SK-N-SH (cell line): Measurements from ENCODE around the gene BORCS5. TPM values are rescaled to one million over a fixed set of nuclear protein-coding genes. Genes with fewer than 3 reads are reported as not detected.

Source experiments
- CTCF ChIA-PET: fragments of 300-600, 350-600 bp; formaldehyde crosslinking; extraction: SDS; loops from one replicate; lab custom pipeline; 2021; lab: Yijun Ruan, JAX
- POLR2A ChIA-PET: fragments of 350-600 bp; sonication (Branson Sonifier 250); formaldehyde crosslinking; extraction: SDS; loops from one replicate; lab custom pipeline; 2020; ENCODE audit warnings: antibody characterized with exemption, inconsistent platforms; lab: Yijun Ruan, JAX
- DNase-seq: peaks from one replicate; pipeline ENCODE4 v3.0.0; 2012
- H2AFZ ChIP-seq: fragments of 200-600 bp; sonication (generic); 2 replicates; pipeline ENCODE4 v1.8.1; 2016; ENCODE audit warnings: antibody characterized with exemption, mild to moderate bottlenecking, low read depth
- H3F3A ChIP-seq: fragments of 200-600 bp; sonication (generic); replicated peaks from 2 replicates; pipeline ENCODE3; 2016; ENCODE audit warnings: antibody characterized with exemption, mild to moderate bottlenecking; ENCODE audit not compliant: insufficient read depth
- H3K27ac ChIP-seq, 2 experiments: fragments of 200-500 bp in 1 of 2; fragments of 200-600 bp in 1 of 2; sonication (Bioruptor generic) in 1 of 2; sonication (generic), shearing (Covaris generic) in 1 of 2; 2 replicates each; pipeline versions ENCODE4 v1.5.1 to v1.6.1; 2014 to 2016; ENCODE audit warnings: low read depth in 2 of 2, inconsistent platforms in 1 of 2, low read length in 1 of 2, mild to moderate bottlenecking in 1 of 2, mixed read lengths in 1 of 2
- H3K27me3 ChIP-seq: fragments of 200-600 bp; sonication (generic), shearing (Covaris generic); 2 replicates; pipeline ENCODE4 v1.6.1; 2016; ENCODE audit warnings: mixed run types; ENCODE audit not compliant: insufficient read depth
- H3K36me3 ChIP-seq, 2 experiments: fragments of 200-500 bp in 1 of 2; fragments of 200-600 bp in 1 of 2; sonication (Bioruptor generic) in 1 of 2; sonication (generic) in 1 of 2; replicated peaks in 1 of 2; 2 replicates each; pipeline versions ENCODE3 to v1.5.1; 2014 to 2016; ENCODE audit warnings: low read length in 1 of 2, mild to moderate bottlenecking in 1 of 2; ENCODE audit not compliant: insufficient read depth in 2 of 2, control insufficient read depth in 1 of 2
- H3K4me1 ChIP-seq, 2 experiments: fragments of 200-500 bp in 1 of 2; fragments of 200-600 bp in 1 of 2; sonication (Bioruptor generic) in 1 of 2; sonication (generic), shearing (Covaris generic) in 1 of 2; 2 replicates each; pipeline versions ENCODE4 v1.5.1 to v1.6.1; 2014 to 2016; ENCODE audit warnings: low read depth in 1 of 2, low read length in 1 of 2, mixed run types in 1 of 2; ENCODE audit not compliant: insufficient read depth in 2 of 2, control insufficient read depth in 1 of 2
- H3K4me2 ChIP-seq: fragments of 200-600 bp; sonication (generic), shearing (Covaris generic); 2 replicates; pipeline ENCODE4 v1.6.1; 2017; ENCODE audit warnings: mixed run types
- H3K4me3 ChIP-seq, 2 experiments: fragments of 200-500 bp in 1 of 2; fragments of 200-600 bp in 1 of 2; sonication (Bioruptor generic) in 1 of 2; sonication (generic), shearing (Covaris generic) in 1 of 2; 2 replicates each; pipeline versions ENCODE4 v1.5.1 to v1.8.1; 2014 to 2016; ENCODE audit warnings: low read depth in 2 of 2, inconsistent platforms in 1 of 2, low read length in 1 of 2, mild to moderate bottlenecking in 1 of 2, mixed read lengths in 1 of 2, moderate library complexity in 1 of 2
- H3K79me2 ChIP-seq: fragments of 200-600 bp; sonication (generic); 2 replicates; pipeline ENCODE4 v1.8.1; 2017; ENCODE audit warnings: mild to moderate bottlenecking; ENCODE audit not compliant: insufficient read depth
- H3K9ac ChIP-seq: fragments of 200-600 bp; sonication (generic); 2 replicates; pipeline ENCODE4 v1.6.1; 2017; ENCODE audit warnings: mixed run types
- H3K9me2 ChIP-seq: fragments of 200-600 bp; sonication (generic); 2 replicates; pipeline ENCODE4 v1.6.1; 2017; ENCODE audit warnings: mixed run types
- H3K9me3 ChIP-seq: fragments of 200-600 bp; sonication (generic); 2 replicates; pipeline ENCODE4 v1.6.1; 2017; ENCODE audit warnings: mixed run types, mild to moderate bottlenecking, moderate library complexity
- H4K20me1 ChIP-seq: fragments of 200-600 bp; sonication (generic); 2 replicates; pipeline ENCODE4 v1.6.1; 2017; ENCODE audit warnings: mild to moderate bottlenecking, mixed run types; ENCODE audit not compliant: insufficient read depth
- CHD2 ChIP-seq: fragments of 150-350 bp; IDR thresholded peaks from 2 replicates; pipeline ENCODE4 v1.6.1; 2018; ENCODE audit warnings: low read length; ENCODE audit not compliant: partially characterized antibody
- ELF1 ChIP-seq: IDR thresholded peaks from 2 replicates; pipeline ENCODE4 v1.4.0; 2012
- EP300 ChIP-seq, 2 experiments: IDR thresholded peaks; 2 replicates each; pipeline versions ENCODE4 v1.4.0 to v1.6.1; 2012; ENCODE audit warnings: borderline replicate concordance in 1 of 2, low read depth in 1 of 2, low read length in 1 of 2
- EZH2phosphoT487 ChIP-seq: fragments of 200-600 bp; sonication (generic); IDR thresholded peaks from 2 replicates; pipeline ENCODE4 v1.6.1; 2017; ENCODE audit warnings: low read depth, mixed run types, mild to moderate bottlenecking, antibody characterized with exemption, moderate library complexity, borderline replicate concordance
- GATA2 ChIP-seq: sonication (generic); formaldehyde crosslinking; IDR thresholded peaks from 2 replicates; pipeline ENCODE4 v1.5.0; 2020; ENCODE audit warnings: mild to moderate bottlenecking, missing genetic modification reagents
- JUND ChIP-seq: IDR thresholded peaks from 2 replicates; pipeline ENCODE4 v1.4.0; 2012
- MXI1 ChIP-seq: IDR thresholded peaks from 2 replicates; pipeline ENCODE4 v1.6.1; 2012; ENCODE audit warnings: mild to moderate bottlenecking, low read depth, low read length, improper control_type of control experiment
- NFIC ChIP-seq: IDR thresholded peaks from 2 replicates; pipeline ENCODE4 v1.4.0; 2012; ENCODE audit warnings: borderline replicate concordance
- NRF1 ChIP-seq: IDR thresholded peaks from 2 replicates; pipeline ENCODE4 v1.6.1; 2012; ENCODE audit warnings: low read depth, mild to moderate bottlenecking, low read length
- PBX3 ChIP-seq: IDR thresholded peaks from 2 replicates; pipeline ENCODE4; 2012
- RCOR1 ChIP-seq: fragments of 150-350 bp; IDR thresholded peaks from 2 replicates; pipeline ENCODE4 v1.6.1; 2017; ENCODE audit warnings: antibody characterized with exemption, low read length
- RXRA ChIP-seq: IDR thresholded peaks from 2 replicates; pipeline ENCODE4 v1.4.0; 2012; ENCODE audit warnings: low read depth, mild to moderate bottlenecking, borderline replicate concordance
- SIN3A ChIP-seq: IDR thresholded peaks from 2 replicates; pipeline ENCODE4 v1.6.1; 2012; ENCODE audit warnings: low read depth, mild to moderate bottlenecking, low read length, moderate library complexity, borderline replicate concordance
- TAF1 ChIP-seq: IDR thresholded peaks from 2 replicates; pipeline ENCODE4 v1.6.1; 2012; ENCODE audit warnings: low read depth, mild to moderate bottlenecking, low read length, moderate library complexity, borderline replicate concordance
- TCF12 ChIP-seq: IDR thresholded peaks from 2 replicates; pipeline ENCODE4 v1.4.0; 2012
- USF1 ChIP-seq: IDR thresholded peaks from 2 replicates; pipeline ENCODE4 v1.4.0; 2012; ENCODE audit warnings: low read depth, borderline replicate concordance
- USF2 ChIP-seq: fragments of 150-350 bp; IDR thresholded peaks from 2 replicates; pipeline ENCODE4 v1.6.1; 2017; ENCODE audit warnings: antibody characterized with exemption, low read length, low read depth, borderline replicate concordance
- YY1 ChIP-seq: IDR thresholded peaks from 2 replicates; pipeline ENCODE4 v1.4.0; 2012; ENCODE audit warnings: low read depth, mild to moderate bottlenecking
- WGBS: methylation state at CpG from one replicate; pipeline ENCODE4 v1.1.6; 2017; ENCODE audit warnings: low lambda C conversion rate; 5-methylcytosine and 5-hydroxymethylcytosine counted together
- polyA plus RNA-seq, 3 experiments: library from polyadenylated mRNA; depleted of rRNA; stranded (reverse); fragments of >200 nt; gene quantifications; 2 replicates each; pipeline ENCODE4 v1.2.3, GENCODE V29; 2012

The BORCS5 gene
- polyA plus RNA-seq, 1 of the 3 experiments (the other 2 are of a cell fraction) = 16.3 TPM

GRCh38 chr12:12454315-12454714 is 97.4 kb downstream of the BORCS5 start:
- CTCF ChIA-PET = interaction anchor here (1.6 kb wide), 1 partner anchor 19 kb away, joined by 4 read pairs; no protein-coding TSS in a partner anchor
- H3K9me2 ChIP-seq = no peaks in the 10 kb centered on the region
- no peak overlapping the region for H2AFZ ChIP-seq
- no peak overlapping the region for H3K9ac ChIP-seq
- TF ChIP-seq RCOR1 (peak; percentile 67; the same call in 1 of the 2 replicates), EP300 (IDR thresholded peaks at IDR 0.05; ENCODE audit: borderline replicate concordance in 1 of 2, low read depth in 1 of 2, low read length in 1 of 2) (peak in 1 of 2 experiments; percentile 41; a peak in 1 of 4 replicates), USF2 (no peak), SIN3A (no peak)
- no peaks in the 10 kb centered on the region for H3K9me3 ChIP-seq
- DNase-seq = peak; percentile 36
- H3K4me1 ChIP-seq = peaks cover 2 to 3% of the 10 kb centered on the region in 2 experiments; a peak in 2 of 4 replicates
- H3K27ac ChIP-seq = peak overlapping the region in 1 of 2 experiments; percentile 56; a peak in 2 of 4 replicates
- no peak overlapping the region for H3K4me3 ChIP-seq
- H3K36me3 ChIP-seq = no peaks in the 10 kb centered on the region
- H4K20me1 ChIP-seq = no peaks in the 10 kb centered on the region
- POLR2A ChIA-PET = interaction anchor here (1.4 kb wide), 1 partner anchor 11 kb away, joined by 3 read pairs; no protein-coding TSS in a partner anchor
- no peaks in the 10 kb centered on the region for H3K27me3 ChIP-seq
- no peak overlapping the region for H3K4me2 ChIP-seq
- H3F3A ChIP-seq = no peaks in the 10 kb centered on the region
- no peaks in the 10 kb centered on the region for H3K79me2 ChIP-seq

- Histone ChIP-seq H3K9me2 (no peaks in the 10 kb centered on the region), H3K27me3 (no peaks in the 10 kb centered on the region), H3K9me3 (no peaks in the 10 kb centered on the region), H2AFZ (no peak overlapping the region), H3K4me3 (no peak overlapping the region), H3F3A (no peaks in the 10 kb centered on the region), H4K20me1 (no peaks in the 10 kb centered on the region), H3K36me3 (no peaks in the 10 kb centered on the region), H3K4me1 (peaks cover 2 to 3% of the 10 kb centered on the region in 2 experiments; a peak in 2 of 4 replicates), H3K27ac (no peak overlapping the region), H3K9ac (no peak overlapping the region), H3K79me2 (no peaks in the 10 kb centered on the region), H3K4me2 (no peak overlapping the region)
- 82% methylated on average over 5 of the region's 5 CpGs for WGBS
- ChIA-PET POLR2A (no interaction called here), CTCF (no interaction called here)
- TF ChIP-seq YY1 (no peak), CHD2 (no peak), TCF12 (peak; percentile 41; the same call in 1 of the 2 replicates), GATA2 (CRISPR knock-in tag) (no peak), JUND (no peak), TAF1 (no peak), PBX3 (peak; percentile 17; the same call in 1 of the 2 replicates), EP300 (IDR thresholded peaks at IDR 0.05; ENCODE audit: borderline replicate concordance in 1 of 2, low read depth in 1 of 2, low read length in 1 of 2) (no peak), USF1 (no peak), MXI1 (no peak), EZH2phosphoT487 (no peak), NFIC (no peak), RXRA (no peak), ELF1 (no peak), NRF1 (no peak)
- no peak for DNase-seq
Observed at GRCh38 chr12:12456637-12457036, 99.8 kb downstream of the BORCS5 start.
